ENCODE measurements around the gene CCDC191.
A peak's percentile ranks its signal among the peaks of the same experiment; 100 is the strongest.

The CCDC191 gene

GRCh38 chr3:114056130-114057010 is at the start of gene CCDC191, which contains the start of gene QTRT2:
TSS of gene CCDC191 (minus strand) at chr3:114056526. CDS start at chr3:114056466, 60 bp downstream.
TSS of gene QTRT2 (plus strand) at chr3:114056737. CDS start at chr3:114065258, 8,521 bp downstream.
- DNase-seq (ENCODE audit: low read depth): peak; percentile 98

- no peak for DNase-seq (ENCODE audit: low read depth)
Observed at GRCh38 chr3:114104414-114104813, 48.1 kb upstream of the CCDC191 start.

GRCh38 chr3:114103858-114104257 is 47.5 kb upstream of the CCDC191 start:
- DNase-seq (ENCODE audit: low read depth): no peak

- no peak for DNase-seq (ENCODE audit: low read depth)
Observed at GRCh38 chr3:114103181-114103580, 46.9 kb upstream of the CCDC191 start.

GRCh38 chr3:114101101-114101500 is 44.8 kb upstream of the CCDC191 start:
- no peak for DNase-seq (ENCODE audit: low read depth)

GRCh38 chr3:114095796-114096195 is 39.5 kb upstream of the CCDC191 start:
- DNase-seq (ENCODE audit: low read depth): no peak

GRCh38 chr3:114093596-114093995 is 37.3 kb upstream of the CCDC191 start:
- peak; percentile 62 for DNase-seq (ENCODE audit: low read depth)

GRCh38 chr3:114093016-114093380 is 36.7 kb upstream of the CCDC191 start:
- DNase-seq (ENCODE audit: low read depth): no peak

GRCh38 chr3:114092151-114093015 is 36.1 kb upstream of the CCDC191 start:
- DNase-seq (ENCODE audit: low read depth): no peak

- no peak for DNase-seq (ENCODE audit: low read depth)
Observed at GRCh38 chr3:114089675-114090074, 33.3 kb upstream of the CCDC191 start.

GRCh38 chr3:114086356-114086755 is 30.0 kb upstream of the CCDC191 start:
- DNase-seq (ENCODE audit: low read depth): no peak

- no peak for DNase-seq (ENCODE audit: low read depth)
Observed at GRCh38 chr3:114083112-114083511, 26.8 kb upstream of the CCDC191 start.

- DNase-seq (ENCODE audit: low read depth): no peak
Observed at GRCh38 chr3:114081037-114081436, 24.7 kb upstream of the CCDC191 start.

GRCh38 chr3:114080201-114080600 is 23.9 kb upstream of the CCDC191 start:
- no peak for DNase-seq (ENCODE audit: low read depth)

- DNase-seq (ENCODE audit: low read depth): no peak
Observed at GRCh38 chr3:114079761-114080160, 23.4 kb upstream of the CCDC191 start.

- no peak for DNase-seq (ENCODE audit: low read depth)
Observed at GRCh38 chr3:114078126-114078525, 21.8 kb upstream of the CCDC191 start.

- DNase-seq (ENCODE audit: low read depth): no peak
Observed at GRCh38 chr3:114076711-114077110, 20.4 kb upstream of the CCDC191 start.

GRCh38 chr3:114071786-114072185 is 15.5 kb upstream of the CCDC191 start:
- DNase-seq (ENCODE audit: low read depth): no peak

GRCh38 chr3:114068336-114068735 is 12.0 kb upstream of the CCDC191 start:
- DNase-seq (ENCODE audit: low read depth): no peak

GRCh38 chr3:114067804-114068203 is 11.5 kb upstream of the CCDC191 start:
- DNase-seq (ENCODE audit: low read depth): no peak

- no peak for DNase-seq (ENCODE audit: low read depth)
Observed at GRCh38 chr3:114060906-114061655, 4.8 kb upstream of the CCDC191 start.

- DNase-seq (ENCODE audit: low read depth): no peak
Observed at GRCh38 chr3:114058646-114059045, 2.3 kb upstream of the CCDC191 start.

All from HS-5 (cell line).